ENCODE results near the gene PPP2R5C. TPM values are rescaled to one million over a fixed set of nuclear protein-coding genes. Genes with fewer than 3 reads are reported as not detected.

The PPP2R5C gene
- total RNA-seq, 2 donors from 2014 or later = 146 to 153 TPM

DNA sequence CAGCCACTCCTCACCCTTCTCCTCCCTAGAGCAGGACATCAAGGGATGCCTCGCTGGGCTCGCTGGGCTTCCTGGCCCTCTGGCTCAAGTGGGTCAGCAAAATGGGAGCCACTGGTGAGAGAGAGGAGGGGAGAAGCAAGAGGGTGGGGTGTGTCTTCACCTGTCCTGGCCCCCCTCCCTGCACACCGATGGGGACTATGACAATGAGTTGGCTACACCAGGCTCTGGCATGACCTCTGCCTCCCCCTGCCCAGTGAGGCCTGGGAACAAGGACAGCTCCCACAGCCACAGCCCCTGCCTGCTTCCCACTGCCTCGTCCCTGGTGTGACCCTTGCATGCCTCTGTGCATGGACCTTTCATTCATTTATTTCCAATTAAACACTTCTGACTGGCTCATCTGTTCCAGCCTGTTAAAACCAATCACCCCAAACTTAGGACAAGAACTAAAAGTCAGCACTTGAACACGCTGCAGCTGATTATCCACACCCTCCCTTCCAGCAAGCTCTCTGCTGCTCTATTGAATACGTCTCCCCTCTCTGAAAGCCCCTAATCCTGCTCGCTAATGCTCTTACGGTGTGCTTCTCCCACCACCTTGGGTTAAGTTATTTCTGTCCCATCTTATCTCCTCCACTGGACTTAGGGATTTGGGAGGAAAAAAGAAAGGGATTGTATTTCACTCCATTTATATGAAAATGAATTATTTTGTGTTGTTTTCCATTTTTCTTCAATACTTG lies 5.8 kb upstream of the PPP2R5C start:
- no peak for DNase-seq
- TF ChIP-seq, protein P1, sequence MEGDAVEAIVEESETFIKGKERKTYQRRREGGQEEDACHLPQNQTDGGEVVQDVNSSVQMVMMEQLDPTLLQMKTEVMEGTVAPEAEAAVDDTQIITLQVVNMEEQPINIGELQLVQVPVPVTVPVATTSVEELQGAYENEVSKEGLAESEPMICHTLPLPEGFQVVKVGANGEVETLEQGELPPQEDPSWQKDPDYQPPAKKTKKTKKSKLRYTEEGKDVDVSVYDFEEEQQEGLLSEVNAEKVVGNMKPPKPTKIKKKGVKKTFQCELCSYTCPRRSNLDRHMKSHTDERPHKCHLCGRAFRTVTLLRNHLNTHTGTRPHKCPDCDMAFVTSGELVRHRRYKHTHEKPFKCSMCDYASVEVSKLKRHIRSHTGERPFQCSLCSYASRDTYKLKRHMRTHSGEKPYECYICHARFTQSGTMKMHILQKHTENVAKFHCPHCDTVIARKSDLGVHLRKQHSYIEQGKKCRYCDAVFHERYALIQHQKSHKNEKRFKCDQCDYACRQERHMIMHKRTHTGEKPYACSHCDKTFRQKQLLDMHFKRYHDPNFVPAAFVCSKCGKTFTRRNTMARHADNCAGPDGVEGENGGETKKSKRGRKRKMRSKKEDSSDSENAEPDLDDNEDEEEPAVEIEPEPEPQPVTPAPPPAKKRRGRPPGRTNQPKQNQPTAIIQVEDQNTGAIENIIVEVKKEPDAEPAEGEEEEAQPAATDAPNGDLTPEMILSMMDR (IDR thresholded peaks at IDR 0.05) = no peak
- Histone ChIP-seq H3K4me3 (no peak overlapping the region), H3K4me1 (no peaks in the 10 kb centered on the region), H3K36me3 (no peaks in the 10 kb centered on the region), H3K9ac (ENCODE audit: low read depth in 2 of 2, low read length in 2 of 2) (no peak overlapping the region), H3K27ac (no peak overlapping the region), H3K9me3 (no peaks in the 10 kb centered on the region), H3K27me3 (peaks cover 3% of the 10 kb centered on the region)
- intact Hi-C loops (cut with DNase I) = no loop called here

GRCh38 chr14:101757064-101757838 lies 4.3 kb upstream of the PPP2R5C start:
- no peak overlapping the region for H3K9ac ChIP-seq (ENCODE audit: low read depth in 2 of 2, low read length in 2 of 2)
- H3K9me3 ChIP-seq = no peaks in the 10 kb centered on the region
- no peaks in the 10 kb centered on the region for H3K4me1 ChIP-seq
- intact Hi-C loops (cut with DNase I) = no loop called here
- H3K27me3 ChIP-seq = peaks cover 3% of the 10 kb centered on the region
- DNase-seq = no peak
- H3K27ac ChIP-seq = no peak overlapping the region
- TF ChIP-seq, protein P1 (IDR thresholded peaks at IDR 0.05) = no peak
- no peak overlapping the region for H3K4me3 ChIP-seq
- H3K36me3 ChIP-seq = no peaks in the 10 kb centered on the region

DNA sequence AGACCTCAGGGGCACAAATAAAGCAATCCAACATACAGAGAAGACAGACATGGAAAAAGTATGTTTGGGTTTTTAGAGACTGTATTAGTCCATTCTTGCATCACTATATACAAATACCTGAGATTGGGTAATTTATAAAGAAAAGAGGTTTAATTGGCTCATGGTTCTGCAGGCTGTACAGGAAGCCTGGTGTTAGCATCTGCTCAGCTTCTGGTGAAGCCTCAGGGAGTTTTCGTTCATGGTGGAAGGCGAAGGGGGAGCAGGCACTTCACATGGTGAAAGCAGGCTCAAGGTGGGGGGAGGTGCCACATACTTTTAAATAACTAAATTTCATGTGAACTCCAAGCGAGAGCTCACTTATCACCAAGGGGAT lies 3.7 kb upstream of the PPP2R5C start:
- no peak overlapping the region for H3K27ac ChIP-seq
- no peaks in the 10 kb centered on the region for H3K9me3 ChIP-seq
- H3K27me3 ChIP-seq = peaks cover 3% of the 10 kb centered on the region
- no peaks in the 10 kb centered on the region for H3K4me1 ChIP-seq
- H3K4me3 ChIP-seq = no peak overlapping the region
- H3K36me3 ChIP-seq = no peaks in the 10 kb centered on the region
- TF ChIP-seq, protein P1 (IDR thresholded peaks at IDR 0.05) = no peak
- no peak overlapping the region for H3K9ac ChIP-seq (ENCODE audit: low read depth in 2 of 2, low read length in 2 of 2)
- intact Hi-C loops (cut with DNase I) = no loop called here
- DNase-seq = no peak

DNA sequence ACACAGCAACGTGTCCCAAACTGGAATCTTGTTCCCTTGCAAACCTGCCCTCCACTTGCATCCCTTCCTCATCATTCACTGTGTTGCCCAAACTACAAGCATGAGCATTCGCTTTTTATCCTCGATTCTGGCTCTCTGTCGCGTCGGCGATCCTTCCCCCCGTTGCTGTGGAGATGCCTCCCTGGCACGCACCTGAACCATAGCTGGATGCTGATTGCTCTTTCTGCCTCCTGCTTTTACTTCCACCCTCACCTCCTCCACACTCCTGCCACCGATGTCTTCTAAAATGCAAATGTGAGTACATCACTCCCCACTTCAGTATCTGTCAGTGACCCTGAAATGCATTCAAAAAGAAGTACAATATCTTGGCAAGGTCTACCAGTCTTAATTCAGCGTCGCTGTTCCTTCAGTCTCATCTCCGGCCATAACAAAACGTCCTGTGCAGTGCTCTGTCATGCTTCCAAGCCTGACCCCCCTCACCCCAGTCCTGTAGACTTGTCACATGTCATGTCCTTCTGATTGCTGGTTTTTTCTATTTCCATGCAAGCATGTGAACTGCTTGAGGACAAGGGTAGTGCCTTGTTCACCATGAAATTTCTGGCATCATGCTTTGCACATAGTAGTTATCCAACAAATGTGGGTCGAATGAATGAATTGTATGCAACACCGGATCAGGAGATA lies 2.5 kb upstream of the PPP2R5C start:
- peaks cover 8% of the 10 kb centered on the region for H3K4me1 ChIP-seq
- no peak for DNase-seq
- no peaks in the 10 kb centered on the region for H3K9me3 ChIP-seq
- TF ChIP-seq, protein P1 (IDR thresholded peaks at IDR 0.05) = no peak
- no peak overlapping the region for H3K9ac ChIP-seq (ENCODE audit: low read depth in 2 of 2, low read length in 2 of 2)
- H3K27ac ChIP-seq = no peak overlapping the region
- intact Hi-C loops (cut with DNase I) = no loop called here
- peaks cover 3% of the 10 kb centered on the region for H3K27me3 ChIP-seq
- no peak overlapping the region for H3K4me3 ChIP-seq
- H3K36me3 ChIP-seq = no peaks in the 10 kb centered on the region

- H3K36me3 ChIP-seq = no peaks in the 10 kb centered on the region
- no peaks in the 10 kb centered on the region for H3K27me3 ChIP-seq
- intact Hi-C loops (cut with DNase I) = no loop called here
- peaks cover 8% of the 10 kb centered on the region for H3K4me1 ChIP-seq
- TF ChIP-seq, protein P1 (IDR thresholded peaks at IDR 0.05) = no peak
- H3K9ac ChIP-seq (ENCODE audit: low read depth in 2 of 2, low read length in 2 of 2) = no peak overlapping the region
- peak overlapping the region; percentile 90 for H3K4me3 ChIP-seq
- H3K9me3 ChIP-seq = no peaks in the 10 kb centered on the region
- peak; percentile 99 for DNase-seq
- H3K27ac ChIP-seq = peak overlapping the region; percentile 99
Observed at GRCh38 chr14:101760138-101761011, 1.1 kb upstream of the PPP2R5C start.

All from colonic mucosa (tissue), 4 donors.